Activated T-helper 17 cell treated with anti-CD3 and anti-CD28 coated beads, Interleukin-2, amount 50 U/mL, for 72 hours (primary cell): Measurements from ENCODE around the gene CEP250. TPM values are rescaled to one million over a fixed set of nuclear protein-coding genes. Genes with fewer than 3 reads are reported as not detected.

ENCODE experiments used
- ATAC-seq: fragments of 150-1000 bp; cut with Tn5 transposase; replicated peaks from 2 replicates; pipeline ENCODE4 v1.10.0; 2021; ENCODE audit warnings: mild to moderate bottlenecking, moderate library complexity
- H3K27ac Mint-ChIP-seq: one replicate; pipeline ENCODE4 v1.8.0; 2022; ENCODE audit warnings: mixed read lengths
- H3K27me3 Mint-ChIP-seq: one replicate; pipeline ENCODE4 v1.8.0; 2022; ENCODE audit warnings: mixed read lengths
- H3K36me3 Mint-ChIP-seq: one replicate; pipeline ENCODE4 v1.8.0; 2022; ENCODE audit warnings: low read depth, mild to moderate bottlenecking, mixed read lengths
- H3K4me1 Mint-ChIP-seq: one replicate; pipeline ENCODE4 v1.8.0; 2022; ENCODE audit warnings: mixed read lengths
- H3K4me3 Mint-ChIP-seq: one replicate; pipeline ENCODE4 v1.8.0; 2022; ENCODE audit warnings: mild to moderate bottlenecking, mixed read lengths
- H3K9me3 Mint-ChIP-seq: one replicate; pipeline ENCODE4 v1.8.0; 2022; ENCODE audit warnings: mixed read lengths
- total RNA-seq, 2 donors: library from RNA; stranded (reverse); gene quantifications; one replicate each; pipeline ENCODE4 v1.2.3, GENCODE V29; 2022

Gene CEP250
- total RNA-seq, 2 donors from 2014 or later = 77.8 to 88.3 TPM

DNA sequence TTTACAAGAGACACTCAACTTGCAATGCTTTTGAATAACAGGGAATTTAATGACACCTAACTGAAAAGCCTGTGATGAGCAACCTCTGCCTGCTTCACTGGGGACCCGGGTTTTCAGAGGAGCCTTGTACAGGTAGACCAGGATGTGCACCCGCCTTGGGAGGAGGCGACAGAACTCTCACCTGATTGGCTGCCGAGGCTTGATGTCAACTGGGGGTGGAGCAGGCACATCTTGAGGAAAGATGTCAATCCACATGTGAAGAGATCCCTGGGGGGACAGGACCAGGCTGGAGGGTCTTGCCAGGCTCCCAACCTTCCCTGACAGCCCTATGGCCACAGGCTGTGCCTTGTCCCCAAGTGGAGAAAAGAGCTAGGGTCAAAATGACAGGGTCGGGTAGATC, 106.3 kb downstream of the CEP250 start:
- Mint-ChIP-seq H3K27me3 (no peaks in the 10 kb centered on the region), H3K4me1 (peaks cover 5% of the 10 kb centered on the region), H3K36me3 (peaks cover 6% of the 10 kb centered on the region), H3K4me3 (no peak overlapping the region), H3K9me3 (no peaks in the 10 kb centered on the region), H3K27ac (no peak overlapping the region)
- ATAC-seq = no peak

GRCh38 chr20:35562541-35563110, 107.2 kb downstream of the CEP250 start:
- H3K9me3 Mint-ChIP-seq = no peaks in the 10 kb centered on the region
- peaks cover 1% of the 10 kb centered on the region for H3K36me3 Mint-ChIP-seq
- no peaks in the 10 kb centered on the region for H3K27me3 Mint-ChIP-seq
- no peak overlapping the region for H3K4me3 Mint-ChIP-seq
- H3K4me1 Mint-ChIP-seq = peaks cover 5% of the 10 kb centered on the region
- no peak overlapping the region for H3K27ac Mint-ChIP-seq
- ATAC-seq = no peak

DNA sequence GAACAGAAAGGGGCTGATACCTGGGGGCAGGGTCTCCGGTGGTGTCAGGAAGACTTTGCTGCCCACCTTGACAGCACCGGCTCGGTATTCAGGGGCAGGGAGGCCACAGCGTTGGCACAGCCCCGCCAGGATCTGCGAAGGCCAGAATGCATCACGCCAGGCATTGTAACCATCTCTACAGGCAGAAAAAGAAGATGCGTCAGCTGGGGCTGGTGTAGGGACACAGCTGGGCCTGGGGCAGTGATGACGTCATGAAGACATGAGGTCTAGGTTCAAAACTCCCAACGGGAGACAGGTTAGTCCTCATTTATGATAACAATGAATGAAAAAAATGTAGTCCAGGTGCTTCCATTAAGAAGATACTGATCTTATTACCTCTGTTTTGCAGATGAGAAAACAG, 108.4 kb downstream of the CEP250 start:
- peaks cover 5% of the 10 kb centered on the region for H3K4me1 Mint-ChIP-seq
- no peak overlapping the region for H3K27ac Mint-ChIP-seq
- H3K27me3 Mint-ChIP-seq = no peaks in the 10 kb centered on the region
- no peaks in the 10 kb centered on the region for H3K36me3 Mint-ChIP-seq
- H3K9me3 Mint-ChIP-seq = no peaks in the 10 kb centered on the region
- ATAC-seq = no peak
- no peak overlapping the region for H3K4me3 Mint-ChIP-seq

DNA sequence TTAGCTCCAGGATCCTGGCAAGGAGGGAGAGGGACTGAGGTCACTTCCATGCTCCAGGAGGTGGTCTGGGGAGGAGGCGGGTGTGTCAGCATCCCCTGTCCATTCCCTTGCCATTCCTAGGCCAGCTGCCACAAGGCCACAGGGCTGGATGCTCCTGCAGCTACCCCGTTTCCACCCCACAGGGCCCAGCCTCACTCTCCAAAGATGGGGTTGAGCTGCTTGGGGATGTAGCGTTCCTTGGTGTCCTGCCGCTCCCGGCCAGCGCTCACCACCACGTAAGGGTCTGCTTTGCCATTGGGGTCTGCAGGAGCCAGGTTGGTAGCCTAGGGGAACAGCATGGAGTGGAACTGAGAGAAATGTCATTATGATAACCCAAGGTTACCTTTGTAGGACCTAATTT, 109.5 kb downstream of the CEP250 start:
- Mint-ChIP-seq H3K36me3 (no peaks in the 10 kb centered on the region), H3K4me3 (no peak overlapping the region), H3K27ac (no peak overlapping the region), H3K27me3 (no peaks in the 10 kb centered on the region), H3K4me1 (peaks cover 5% of the 10 kb centered on the region), H3K9me3 (no peaks in the 10 kb centered on the region)
- no peak for ATAC-seq

GRCh38 chr20:35568645-35569044, 113.2 kb downstream of the CEP250 start:
- Mint-ChIP-seq H3K27ac (no peak overlapping the region), H3K4me1 (no peaks in the 10 kb centered on the region), H3K4me3 (no peak overlapping the region), H3K27me3 (no peaks in the 10 kb centered on the region), H3K36me3 (no peaks in the 10 kb centered on the region), H3K9me3 (peaks cover 4% of the 10 kb centered on the region)
- no peak for ATAC-seq

Other genes starting within 250 kb of the CEP250 start
- gene MMP24, start 228.9 kb upstream of the CEP250 start, total RNA-seq = under 1 TPM in 1 of 2 donors, not detected in 1; 0.04 TPM
- gene MMP24OS, start 177.5 kb upstream of the CEP250 start, total RNA-seq = 100 to 1,000 TPM in 1 of 2 donors, 10 to 100 TPM in 1; 38.3 to 104 TPM
- gene EIF6, start 170.8 kb upstream of the CEP250 start, total RNA-seq = 100 to 1,000 TPM in 1 of 2 donors, 10 to 100 TPM in 1; 82.7 to 146 TPM
- gene FAM83C, start 163.2 kb upstream of the CEP250 start, total RNA-seq = not detected
- gene UQCC1, start 43.6 kb upstream of the CEP250 start, total RNA-seq = 10 to 100 TPM; 76.3 to 79.3 TPM
- not detected for gene GDF5, start 17.4 kb upstream of the CEP250 start, total RNA-seq
- gene C20orf173, start 74.1 kb downstream of the CEP250 start, total RNA-seq = not detected
- 100 to 1,000 TPM; 133 to 142 TPM for gene ERGIC3, start 86.5 kb downstream of the CEP250 start, total RNA-seq
- 10 to 100 TPM in 1 of 2 donors, 1 to 10 TPM in 1; 7.2 to 52.4 TPM for gene SPAG4, start 160.2 kb downstream of the CEP250 start, total RNA-seq
- 100 to 1,000 TPM; 269 to 280 TPM for gene CPNE1, start 209.3 kb downstream of the CEP250 start, total RNA-seq
- 100 to 1,000 TPM; 106 to 116 TPM for gene RBM12, start 209.3 kb downstream of the CEP250 start, total RNA-seq
- 10 to 100 TPM; 41.1 to 49.2 TPM for gene NFS1, start 243.8 kb downstream of the CEP250 start, total RNA-seq
- gene ROMO1, start 243.8 kb downstream of the CEP250 start, total RNA-seq = 100 to 1,000 TPM in 1 of 2 donors, 10 to 100 TPM in 1; 93.0 to 134 TPM